GM12801 (cell line): ENCODE data around the gene MMP28.

ENCODE experiments used
- TF ChIP-seq, protein P1 (sequence below): IDR thresholded peaks from one replicate; pipeline ENCODE4 v1.5.1; 2011; ENCODE audit warnings: control low read depth; ENCODE audit not compliant: insufficient read length; ENCODE audit errors: extremely low read depth

MMP28 gene

DNA sequence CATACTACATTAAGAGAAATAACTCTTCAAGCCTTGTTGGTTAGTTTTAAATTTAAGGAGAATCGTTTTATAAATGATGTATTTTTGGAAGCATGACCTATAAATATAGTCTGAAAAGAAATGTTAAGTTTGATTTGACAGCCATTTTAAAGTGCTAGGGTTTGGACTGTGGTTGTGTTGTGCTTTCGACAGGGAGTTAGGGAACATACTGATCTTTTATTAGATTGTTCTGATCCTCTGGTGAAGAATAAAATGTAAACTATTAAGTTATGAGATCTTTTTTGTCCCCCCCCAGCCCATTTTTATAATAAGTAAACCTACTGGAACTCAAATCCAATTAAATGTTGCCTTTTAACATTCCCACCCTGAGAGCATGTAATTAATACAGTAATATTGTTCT lies 25.9 kb upstream of the MMP28 start:
- TF ChIP-seq, protein P1, sequence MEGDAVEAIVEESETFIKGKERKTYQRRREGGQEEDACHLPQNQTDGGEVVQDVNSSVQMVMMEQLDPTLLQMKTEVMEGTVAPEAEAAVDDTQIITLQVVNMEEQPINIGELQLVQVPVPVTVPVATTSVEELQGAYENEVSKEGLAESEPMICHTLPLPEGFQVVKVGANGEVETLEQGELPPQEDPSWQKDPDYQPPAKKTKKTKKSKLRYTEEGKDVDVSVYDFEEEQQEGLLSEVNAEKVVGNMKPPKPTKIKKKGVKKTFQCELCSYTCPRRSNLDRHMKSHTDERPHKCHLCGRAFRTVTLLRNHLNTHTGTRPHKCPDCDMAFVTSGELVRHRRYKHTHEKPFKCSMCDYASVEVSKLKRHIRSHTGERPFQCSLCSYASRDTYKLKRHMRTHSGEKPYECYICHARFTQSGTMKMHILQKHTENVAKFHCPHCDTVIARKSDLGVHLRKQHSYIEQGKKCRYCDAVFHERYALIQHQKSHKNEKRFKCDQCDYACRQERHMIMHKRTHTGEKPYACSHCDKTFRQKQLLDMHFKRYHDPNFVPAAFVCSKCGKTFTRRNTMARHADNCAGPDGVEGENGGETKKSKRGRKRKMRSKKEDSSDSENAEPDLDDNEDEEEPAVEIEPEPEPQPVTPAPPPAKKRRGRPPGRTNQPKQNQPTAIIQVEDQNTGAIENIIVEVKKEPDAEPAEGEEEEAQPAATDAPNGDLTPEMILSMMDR = no peak

DNA sequence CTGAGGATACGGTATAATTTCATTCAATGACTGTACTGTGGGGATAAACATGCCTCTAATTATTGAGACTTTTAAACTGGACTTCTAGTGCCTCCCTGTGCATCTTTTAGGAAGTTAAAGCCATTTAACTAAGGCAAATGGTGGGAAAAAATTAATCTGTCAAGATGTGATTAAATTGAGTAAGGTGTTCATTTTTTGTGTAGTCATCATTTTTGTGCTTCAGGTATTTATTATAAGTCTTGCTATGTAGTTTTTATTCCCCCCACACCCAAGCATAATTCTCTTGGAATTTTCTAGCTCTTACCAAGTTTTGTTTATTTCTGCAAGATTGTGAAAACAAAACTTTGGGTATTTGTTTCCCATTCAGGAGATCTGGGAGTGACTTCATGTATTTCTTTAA lies 24.0 kb upstream of the MMP28 start:
- TF ChIP-seq, protein P1 = no peak

DNA sequence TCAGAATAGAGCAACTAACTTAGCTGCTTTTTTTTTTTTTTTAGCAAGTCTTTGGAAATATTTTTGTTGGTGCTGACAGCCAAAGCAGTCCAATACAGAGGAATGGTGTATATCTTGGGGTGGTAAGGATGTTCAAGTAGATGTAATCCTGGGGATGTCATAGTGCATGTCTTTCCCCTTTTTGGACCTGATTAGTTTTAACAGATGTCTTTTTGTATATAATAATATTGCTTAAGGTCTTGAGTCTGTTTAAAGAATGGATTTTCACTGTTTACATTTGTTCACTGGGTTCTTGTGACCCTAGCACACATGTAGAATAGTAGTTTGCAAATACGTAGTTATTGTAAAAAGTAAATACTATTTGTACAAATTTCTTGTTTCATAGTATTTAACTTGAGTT lies 21.8 kb upstream of the MMP28 start:
- TF ChIP-seq, protein P1 = no peak

DNA sequence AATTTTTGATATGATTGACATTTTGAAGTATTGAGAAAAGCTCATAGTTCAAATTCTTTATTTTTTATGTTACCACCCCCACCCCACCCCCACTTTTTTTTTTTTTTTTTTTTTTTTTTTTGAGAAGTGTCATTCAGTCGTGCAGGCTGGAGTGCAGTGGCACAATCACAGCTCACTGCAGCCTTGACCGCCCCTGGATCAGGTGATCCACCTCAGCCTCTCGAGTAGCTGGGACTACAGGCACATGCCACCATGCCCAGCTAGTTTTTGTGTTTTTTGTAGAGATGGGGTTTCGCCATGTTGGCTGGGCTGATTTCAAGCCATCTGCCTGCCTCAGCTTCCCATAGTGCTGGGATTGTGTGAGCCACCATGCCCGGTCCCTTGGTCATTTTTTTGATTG lies 21.3 kb upstream of the MMP28 start:
- TF ChIP-seq, protein P1 = no peak

DNA sequence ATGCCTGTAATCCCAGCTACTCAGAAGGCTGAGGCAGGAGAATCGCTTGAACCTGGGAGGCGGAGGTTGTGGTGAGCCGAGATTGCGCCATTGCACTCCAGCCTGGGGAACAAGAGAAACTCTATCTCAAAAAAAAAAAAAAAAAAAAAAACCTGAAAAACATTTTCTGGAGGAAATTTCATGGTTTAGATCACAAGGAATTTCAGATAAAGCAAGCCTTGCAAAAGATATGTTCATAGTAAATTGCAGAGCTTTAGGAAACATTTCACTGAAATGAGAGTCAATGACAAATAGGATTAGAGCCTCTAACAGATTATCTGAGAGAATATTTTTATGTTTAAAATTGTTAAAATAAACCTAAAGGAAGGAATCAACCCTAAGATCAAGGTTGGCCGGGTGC lies 17.0 kb upstream of the MMP28 start:
- TF ChIP-seq, protein P1 = no peak

DNA sequence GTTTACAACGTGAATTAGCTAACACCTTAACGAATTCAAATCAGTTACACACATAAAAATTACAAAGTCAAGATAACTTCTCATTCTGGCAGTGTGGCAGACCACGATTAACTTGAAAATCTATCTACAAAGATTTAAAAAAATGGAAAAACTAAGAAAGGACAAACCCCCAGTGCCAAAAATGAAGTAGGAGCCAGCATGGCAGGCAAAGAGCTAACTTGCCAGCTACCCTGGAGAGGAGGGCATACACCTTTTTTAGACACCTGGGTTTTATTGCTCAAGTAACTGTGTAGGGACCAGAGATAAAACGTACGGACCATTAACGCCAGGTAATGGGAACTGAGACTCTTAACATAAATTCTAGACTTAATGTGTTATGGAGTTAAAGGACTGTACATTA lies 16.3 kb upstream of the MMP28 start:
- TF ChIP-seq, protein P1 = no peak

DNA sequence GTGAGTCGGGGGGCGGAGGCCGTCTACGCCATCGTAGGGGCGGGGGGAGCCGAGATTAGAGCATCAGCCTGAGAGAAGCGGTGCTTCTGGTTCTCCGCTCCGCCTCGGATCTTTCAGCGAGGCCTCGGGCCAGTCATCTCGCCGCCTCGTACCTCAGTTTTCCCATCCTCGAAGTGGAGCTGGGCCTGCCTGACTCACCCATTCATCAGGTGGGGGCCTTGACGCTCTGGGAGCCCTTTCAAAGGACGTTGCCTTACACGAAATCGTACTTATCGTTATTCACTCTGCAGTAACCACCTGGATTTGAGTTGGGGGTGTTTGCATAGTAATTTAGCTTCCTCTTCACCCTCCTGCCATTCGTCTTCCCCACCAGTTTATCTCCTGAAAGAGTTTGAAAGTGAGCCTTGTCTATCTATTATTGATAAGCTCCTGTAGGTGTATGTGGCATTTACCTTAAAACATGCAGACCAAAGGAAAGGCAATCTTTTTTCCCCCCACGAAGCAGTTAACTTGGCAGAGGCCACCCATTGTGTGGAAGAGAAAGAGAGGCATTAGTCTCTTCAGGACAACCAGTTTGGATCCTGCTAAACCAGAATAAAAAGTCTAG lies 14.5 kb upstream of the MMP28 start:
- TF ChIP-seq, protein P1 = no peak
